Ovary (tissue), 9 donors: Measurements from ENCODE around the gene SH3PXD2A. TPM values are rescaled to one million over a fixed set of nuclear protein-coding genes. Genes with fewer than 3 reads are reported as not detected.

ENCODE experiments used
- DNase-seq, 5 donors: peaks; one replicate each; pipeline ENCODE4 v3.0.0-alpha.2; 2019 to 2020
- H3K27ac ChIP-seq, 2 donors: fragments of 200-600 bp; one replicate each; pipeline versions ENCODE4 v1.5.1 to v1.8.0; 2019 to 2022
- H3K27me3 ChIP-seq: fragments of 200-600 bp; one replicate; pipeline ENCODE4 v1.8.0; 2022
- H3K36me3 ChIP-seq: fragments of 200-600 bp; sonication (generic); one replicate; pipeline ENCODE4 v1.5.1; 2019
- H3K4me1 ChIP-seq: one replicate; pipeline ENCODE4 v1.8.1; 2013; ENCODE audit warnings: mild to moderate bottlenecking, moderate library complexity; ENCODE audit not compliant: insufficient read depth
- H3K4me3 ChIP-seq: fragments of 200-600 bp; sonication (generic); one replicate; pipeline ENCODE4 v1.5.1; 2017
- H3K9me3 ChIP-seq, 2 donors: fragments of 200-600 bp in 1 of 2; sonication (generic) in 1 of 2; one replicate each; pipeline versions ENCODE4 v1.5.1 to v1.8.1; 2013 to 2019; ENCODE audit warnings: mild to moderate bottlenecking in 1 of 2, moderate library complexity in 1 of 2
- CTCF ChIP-seq, 3 donors: fragments of 450-650 bp in 2 of 3; fragments of 200-600 bp in 1 of 3; IDR thresholded peaks; one replicate each; pipeline versions ENCODE4 v1.5.1 to v1.8.0; 2016 to 2022; ENCODE audit warnings: antibody characterized with exemption in 3 of 3, mild to moderate bottlenecking in 1 of 3
- EP300 ChIP-seq: sonication (generic); formaldehyde crosslinking; IDR thresholded peaks from one replicate; pipeline ENCODE4 v1.6.1; 2017; ENCODE audit warnings: antibody characterized with exemption
- POLR2A ChIP-seq: fragments of 450-650 bp; IDR thresholded peaks from one replicate; pipeline ENCODE4 v1.6.1; 2017; ENCODE audit warnings: antibody characterized with exemption, mild to moderate bottlenecking, moderate library complexity
- WGBS, 3 donors: extraction: QIAGEN DNeasy Blood & Tissue Kit in 1 of 3; methylation state at CpG; one replicate each; pipeline versions ENCODE4 v1.1.5 to v1.1.7; 2013 to 2017; 5-methylcytosine and 5-hydroxymethylcytosine counted together
- intact Hi-C, 4 donors: fragments of 100-400 bp; cut with DNase I; formaldehyde crosslinking; loops; one replicate each; pipeline versions ENCODE4 v1.11.0 to v1.15.1; 2022 to 2023
- polyA plus RNA-seq, 2 donors: library from polyadenylated mRNA; stranded (reverse); fragments of 200-250 nt in 1 of 2; fragments of 350-450 nt in 1 of 2; fragmentation: Illumina TruSeq in 1 of 2; extraction: RNeasy Lipid Tissue Mini Kit (QIAGEN cat#74804) in 1 of 2; gene quantifications; one replicate each; pipeline ENCODE4 v1.2.3, GENCODE V29; 2013 to 2014
- total RNA-seq, 7 donors: library from RNA; depleted of rRNA in 2 of 7; stranded (reverse); fragments of >200 nt in 2 of 7; fragmentation: NEBNext Ultra II Directional in 3 of 7; extraction: Animal tissue kit (Norgen Biotek cat#: 25700) in 3 of 7; gene quantifications; one replicate each; pipeline versions ENCODE4 v1.1.0 to v1.2.4, GENCODE V29; 2016 to 2023
- donor health status: DM: no; HTN: no; CAD: no; lungs with moderate emphysema.
- donor health status: DM: no; HTN: no; CAD: no.
- donor health status: Bipolar disorder and iron deficiency.
- donor health status: DM: yes; HTN: yes; CAD: no.
- donor health status: DM: no; HTN: no; CAD: no.
- donor health status: DM: yes; HTN: yes; CAD: no.

Gene SH3PXD2A
- total and polyA plus RNA-seq, 9 donors = 15.3 to 82.9 (median 52.2) TPM

GRCh38 chr10:103620891-103621782, 234.2 kb downstream of the SH3PXD2A start:
- H3K27me3 ChIP-seq = no peaks in the 10 kb centered on the region
- 81 to 88% (median 85%) methylated on average over 15 of the region's 15 CpGs for WGBS, 3 donors
- intact Hi-C loops = no loop called here
- no peak for TF ChIP-seq POLR2A
- no peak for TF ChIP-seq EP300
- no peak for TF ChIP-seq CTCF (IDR thresholded peaks at IDR 0.05)
- no peak for DNase-seq
- H3K4me1 ChIP-seq = peaks cover 30% of the 10 kb centered on the region
- H3K36me3 ChIP-seq = no peaks in the 10 kb centered on the region
- H3K9me3 ChIP-seq = no peaks in the 10 kb centered on the region
- H3K27ac ChIP-seq = no peak overlapping the region
- no peak overlapping the region for H3K4me3 ChIP-seq

- Histone ChIP-seq H3K36me3 (no peaks in the 10 kb centered on the region), H3K27ac (peak overlapping the region in 1 of 2 donors; percentile 49), H3K9me3 (no peaks in the 10 kb centered on the region), H3K4me3 (no peak overlapping the region), H3K27me3 (no peaks in the 10 kb centered on the region), H3K4me1 (peaks cover 38% of the 10 kb centered on the region)
- TF ChIP-seq POLR2A = no peak
- no peak for TF ChIP-seq CTCF (IDR thresholded peaks at IDR 0.05)
- no peak for TF ChIP-seq EP300
- no peak for DNase-seq
- WGBS, 3 donors = 47 to 67% (median 66%) methylated on average over 7 of the region's 7 CpGs
- intact Hi-C loops = no loop called here
These were observed 235.0 kb downstream of the SH3PXD2A start for GRCh38 chr10:103620352-103620740.

- H3K4me1 ChIP-seq = peaks cover 44% of the 10 kb centered on the region
- DNase-seq = no peak
- H3K27ac ChIP-seq = peak overlapping the region in 1 of 2 donors; percentile 49
- no peak overlapping the region for H3K4me3 ChIP-seq
- H3K9me3 ChIP-seq = no peaks in the 10 kb centered on the region
- H3K27me3 ChIP-seq = no peaks in the 10 kb centered on the region
- 59 to 62% (median 60%) methylated on average over 21 to 22 of the region's 22 CpGs for WGBS, 3 donors
- H3K36me3 ChIP-seq = no peaks in the 10 kb centered on the region
- TF ChIP-seq EP300 = no peak
- TF ChIP-seq CTCF (IDR thresholded peaks at IDR 0.05) = no peak
- TF ChIP-seq POLR2A = no peak
- intact Hi-C loops = loop anchor here in 1 of 4 donors (10.0 kb wide), 1 partner anchor 45 kb away; no protein-coding TSS in a partner anchor
These were observed 235.7 kb downstream of the SH3PXD2A start for GRCh38 chr10:103619424-103620351.
